Small intestine (tissue), 7 donors: ENCODE measurements around the gene CMTM5. TPM values are rescaled to one million over a fixed set of nuclear protein-coding genes. Genes with fewer than 3 reads are reported as not detected.

Source experiments
- DNase-seq, 2 donors: peaks; one replicate each; pipeline versions ENCODE4 v3.0.0 to v3.0.0-alpha.2; 2013
- FAIRE-seq: peaks from 2 replicates; lab custom pipeline; 2012; peaks lifted over from hg19 to GRCh38; lab: Jason Lieb, UNC
- H3K27ac ChIP-seq, 3 donors: one replicate each; pipeline ENCODE4 v1.5.1; 2013; ENCODE audit warnings: low read length in 2 of 3, mild to moderate bottlenecking in 2 of 3, control low read depth in 1 of 3, inconsistent platforms in 1 of 3, low read depth in 1 of 3, moderate library complexity in 1 of 3
- H3K27me3 ChIP-seq, 3 donors: one replicate each; pipeline ENCODE4 v1.6.1; 2013; ENCODE audit warnings: low read length in 3 of 3, inconsistent platforms in 1 of 3; ENCODE audit not compliant: control insufficient read depth in 3 of 3, insufficient read depth in 3 of 3
- H3K36me3 ChIP-seq, 3 donors: one replicate each; pipeline ENCODE4 v1.6.1; 2013; ENCODE audit warnings: low read length in 3 of 3, inconsistent platforms in 1 of 3, low read depth in 1 of 3, mild to moderate bottlenecking in 1 of 3, moderate library complexity in 1 of 3; ENCODE audit not compliant: control insufficient read depth in 3 of 3, insufficient read depth in 2 of 3
- H3K4me1 ChIP-seq, 3 donors: one replicate each; pipeline ENCODE4 v1.6.1; 2013; ENCODE audit warnings: low read length in 2 of 3, inconsistent platforms in 1 of 3, low read depth in 1 of 3, mild to moderate bottlenecking in 1 of 3, moderate library complexity in 1 of 3; ENCODE audit not compliant: control insufficient read depth in 3 of 3, insufficient read depth in 2 of 3
- H3K4me3 ChIP-seq, 3 donors: one replicate each; pipeline ENCODE4 v1.5.1; 2013; ENCODE audit warnings: low read length in 3 of 3, control low read depth in 1 of 3, inconsistent platforms in 1 of 3, low read depth in 1 of 3, mild to moderate bottlenecking in 1 of 3, moderate library complexity in 1 of 3
- H3K9me3 ChIP-seq, 2 donors: one replicate each; pipeline ENCODE4 v1.6.1; 2013; ENCODE audit warnings: low read depth in 1 of 2, low read length in 1 of 2; ENCODE audit not compliant: control insufficient read depth in 2 of 2, insufficient read depth in 1 of 2
- WGBS, 3 donors: extraction: QIAGEN DNeasy Blood & Tissue Kit; methylation state at CpG; one replicate each; pipeline ENCODE4 v1.1.7; 2013; 5-methylcytosine and 5-hydroxymethylcytosine counted together
- polyA plus RNA-seq, 4 donors: library from polyadenylated mRNA; stranded (reverse) in 3 of 4; unstranded in 1 of 4; fragments of 200-250 nt in 3 of 4; fragments of 120-200 nt in 1 of 4; gene quantifications; one replicate each; pipeline versions ENCODE4 v1.2.1 to v1.2.3, GENCODE V29; 2013
- donor health status: healthy with polysubstance abuse.
- donor health status: control.
- donor health status: control.
- donor health status: Bipolar disorder and iron deficiency.
- donor health status: healthy.

The CMTM5 gene
- polyA plus RNA-seq, 4 donors = 0.61 to 0.97 TPM; not detected in 2

- 86 to 88% (median 86%) methylated on average over 15 of the region's 15 CpGs for WGBS, 3 donors
- no peaks in the 10 kb centered on the region for H3K9me3 ChIP-seq
- H3K27me3 ChIP-seq = peaks cover 0 to 12% (median 0%) of the 10 kb centered on the region in 3 donors
- DNase-seq = no peak
- no peak overlapping the region for H3K4me3 ChIP-seq
- FAIRE-seq = no peak
- H3K4me1 ChIP-seq = no peaks in the 10 kb centered on the region
- H3K36me3 ChIP-seq = no peaks in the 10 kb centered on the region
- H3K27ac ChIP-seq = no peak overlapping the region
These were observed 30.0 kb downstream of the CMTM5 start for GRCh38 chr14:23406725-23407355.

GRCh38 chr14:23407516-23408306, 30.9 kb downstream of the CMTM5 start, which contains the start of gene MYH6:
TSS of gene MYH6 (minus strand) at chr14:23408273. CDS start at chr14:23407223, 1,050 bp downstream.
- FAIRE-seq = no peak
- no peaks in the 10 kb centered on the region for H3K4me1 ChIP-seq
- no peaks in the 10 kb centered on the region for H3K9me3 ChIP-seq
- WGBS, 3 donors = 69 to 80% (median 75%) methylated on average over 14 to 15 of the region's 15 CpGs
- H3K4me3 ChIP-seq = no peak within 1 kb of the TSS
- H3K27ac ChIP-seq = no peak within 1 kb of the TSS
- H3K27me3 ChIP-seq = peaks cover 0 to 5% (median 0%) of the 10 kb centered on the region in 3 donors
- H3K36me3 ChIP-seq = no peaks in the 10 kb centered on the region
- DNase-seq = no peak

GRCh38 chr14:23408307-23408630, 31.4 kb downstream of the CMTM5 start:
- Histone ChIP-seq H3K4me1 (no peaks in the 10 kb centered on the region), H3K9me3 (no peaks in the 10 kb centered on the region), H3K27ac (no peak overlapping the region), H3K27me3 (peaks cover 0 to 5% (median 0%) of the 10 kb centered on the region in 3 donors), H3K4me3 (no peak overlapping the region), H3K36me3 (no peaks in the 10 kb centered on the region)
- FAIRE-seq (no peak), DNase-seq (no peak)
- WGBS, 3 donors = 52 to 60% (median 53%) methylated on average over 5 of the region's 5 CpGs

- Histone ChIP-seq H3K27ac (no peak overlapping the region), H3K9me3 (no peaks in the 10 kb centered on the region), H3K4me1 (no peaks in the 10 kb centered on the region), H3K36me3 (no peaks in the 10 kb centered on the region), H3K4me3 (no peak overlapping the region), H3K27me3 (peaks cover 0 to 5% (median 0%) of the 10 kb centered on the region in 3 donors)
- WGBS, 3 donors = 58 to 83% (median 61%) methylated on average over 2 of the region's 2 CpGs
- FAIRE-seq (no peak), DNase-seq (no peak)
These were observed 32.6 kb downstream of the CMTM5 start for GRCh38 chr14:23409475-23409874.

GRCh38 chr14:23409966-23410635, 33.3 kb downstream of the CMTM5 start:
- H3K4me1 ChIP-seq = no peaks in the 10 kb centered on the region
- DNase-seq (no peak), FAIRE-seq (no peak)
- no peaks in the 10 kb centered on the region for H3K9me3 ChIP-seq
- H3K36me3 ChIP-seq = no peaks in the 10 kb centered on the region
- H3K27ac ChIP-seq = no peak overlapping the region
- no peak overlapping the region for H3K4me3 ChIP-seq
- peaks cover 0 to 5% (median 0%) of the 10 kb centered on the region in 3 donors for H3K27me3 ChIP-seq
- WGBS, 3 donors = 74 to 78% (median 75%) methylated on average over 13 to 14 of the region's 14 CpGs

GRCh38 chr14:23411563-23412525, 35.0 kb downstream of the CMTM5 start:
- H3K27me3 ChIP-seq = no peaks in the 10 kb centered on the region
- no peaks in the 10 kb centered on the region for H3K36me3 ChIP-seq
- DNase-seq = peak in 1 of 2 donors; percentile 48
- no peaks in the 10 kb centered on the region for H3K9me3 ChIP-seq
- H3K4me3 ChIP-seq = no peak overlapping the region
- 63 to 76% (median 73%) methylated on average over 14 of the region's 14 CpGs for WGBS, 3 donors
- FAIRE-seq = no peak
- no peaks in the 10 kb centered on the region for H3K4me1 ChIP-seq
- no peak overlapping the region for H3K27ac ChIP-seq

- FAIRE-seq = no peak
- 86 to 93% (median 89%) methylated on average over 16 of the region's 16 CpGs for WGBS, 3 donors
- H3K4me1 ChIP-seq = no peaks in the 10 kb centered on the region
- H3K36me3 ChIP-seq = no peaks in the 10 kb centered on the region
- DNase-seq = no peak
- H3K4me3 ChIP-seq = no peak overlapping the region
- H3K27ac ChIP-seq = no peak overlapping the region
- H3K9me3 ChIP-seq = no peaks in the 10 kb centered on the region
- H3K27me3 ChIP-seq = no peaks in the 10 kb centered on the region
These were observed 36.8 kb downstream of the CMTM5 start for GRCh38 chr14:23413681-23414080.
